ENCODE results near the gene ZNF836. TPM values are rescaled to one million over a fixed set of nuclear protein-coding genes. Genes with fewer than 3 reads are reported as not detected.

ZNF836 gene
- polyA plus RNA-seq, 1 donor from 2014 or later: 24.5 TPM

DNA sequence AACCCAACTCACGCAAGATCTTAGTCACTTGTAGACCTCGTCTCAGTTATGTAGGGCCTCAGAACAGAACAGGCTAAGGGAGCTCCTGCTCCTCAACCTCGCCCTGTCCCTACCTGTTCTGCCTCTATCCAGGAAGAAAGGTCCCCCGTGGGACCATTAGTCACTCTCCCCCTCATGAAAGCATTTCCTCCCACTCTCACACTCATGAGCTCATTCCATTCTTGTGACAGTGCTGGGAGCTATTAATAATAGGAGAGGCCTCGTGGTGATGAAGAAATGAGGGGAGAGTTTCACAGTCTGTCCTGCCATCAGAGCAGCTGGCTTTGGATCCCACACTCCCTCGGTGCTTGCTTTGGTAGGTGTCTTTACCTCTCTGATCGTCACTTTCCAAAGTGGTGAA is 28.6 kb upstream of the ZNF836 start:
- no peaks in the 10 kb centered on the region for H3F3A ChIP-seq (ENCODE audit: insufficient read depth, low read length, poor library complexity, severe bottlenecking)
- H3K27ac ChIP-seq (ENCODE audit: low read length): no peak overlapping the region
- peaks cover 7% of the 10 kb centered on the region for H4K20me1 ChIP-seq (ENCODE audit: insufficient read depth)
- H2AFZ ChIP-seq (ENCODE audit: low read depth, low read length): no peak overlapping the region
- peaks cover 43% of the 10 kb centered on the region for H3K79me2 ChIP-seq (replicated peaks; ENCODE audit: insufficient read depth, low read length)
- H3K27me3 ChIP-seq (ENCODE audit: insufficient read depth, low read depth, low read length): no peaks in the 10 kb centered on the region
- peaks cover 19% of the 10 kb centered on the region for H3K36me3 ChIP-seq (ENCODE audit: insufficient read depth, low read length)
- no peaks in the 10 kb centered on the region for H3K9me2 ChIP-seq (ENCODE audit: insufficient read depth, low read length)
- H3K4me2 ChIP-seq (ENCODE audit: low read length): no peak overlapping the region
- TF ChIP-seq RAD21 (conservative IDR thresholded peaks at IDR 0.05) (no peak), EP300 (conservative IDR thresholded peaks at IDR 0.05; ENCODE audit: poor library complexity, severe bottlenecking) (no peak), POLR2AphosphoS5 (IDR thresholded peaks at IDR 0.05) (no peak), SMC3 (conservative IDR thresholded peaks at IDR 0.05; ENCODE audit: poor library complexity) (no peak), TAF1 (IDR thresholded peaks at IDR 0.05; ENCODE audit: low read depth) (no peak), REST (IDR thresholded peaks at IDR 0.05; ENCODE audit: borderline replicate concordance) (no peak), MXI1 (conservative IDR thresholded peaks at IDR 0.05; ENCODE audit: poor library complexity, severe bottlenecking) (no peak), CTCF (IDR thresholded peaks at IDR 0.05; ENCODE audit: poor library complexity, severe bottlenecking) (no peak), EZH2 (IDR thresholded peaks at IDR 0.05; ENCODE audit: borderline replicate concordance, insufficient read depth, low read length, poor library complexity, severe bottlenecking) (no peak)
- H3K9me3 ChIP-seq (ENCODE audit: low read length): no peaks in the 10 kb centered on the region
- H3K4me3 ChIP-seq (ENCODE audit: low read length): no peak overlapping the region
- H3K9ac ChIP-seq (ENCODE audit: low read length): no peak overlapping the region

DNA sequence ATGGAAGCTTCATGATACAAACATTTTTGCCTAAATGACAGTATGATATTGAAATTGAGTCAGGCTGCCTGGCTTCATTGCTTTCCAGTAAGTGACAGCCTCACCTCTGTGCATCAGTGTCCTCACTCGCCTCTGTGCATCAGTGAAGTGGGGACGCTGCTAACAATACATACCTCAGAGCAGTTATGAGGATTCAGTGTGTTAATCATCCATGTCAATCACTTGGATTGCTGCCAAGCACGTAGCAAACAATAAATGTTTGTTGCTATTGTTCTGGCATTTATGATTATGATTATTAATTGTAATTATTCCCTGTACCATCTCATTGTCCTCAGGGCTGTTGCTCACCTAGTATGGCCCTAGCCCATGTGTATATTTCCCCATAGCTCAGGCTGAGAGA is 27.3 kb upstream of the ZNF836 start:
- no peak overlapping the region for H3K4me2 ChIP-seq (ENCODE audit: low read length)
- no peak overlapping the region for H3K27ac ChIP-seq (ENCODE audit: low read length)
- H3K36me3 ChIP-seq (ENCODE audit: insufficient read depth, low read length): peaks cover 22% of the 10 kb centered on the region
- H4K20me1 ChIP-seq (ENCODE audit: insufficient read depth): peaks cover 7% of the 10 kb centered on the region
- no peaks in the 10 kb centered on the region for H3K9me3 ChIP-seq (ENCODE audit: low read length)
- no peak overlapping the region for H2AFZ ChIP-seq (ENCODE audit: low read depth, low read length)
- no peak overlapping the region for H3K9ac ChIP-seq (ENCODE audit: low read length)
- H3K79me2 ChIP-seq (replicated peaks; ENCODE audit: insufficient read depth, low read length): peaks cover 56% of the 10 kb centered on the region
- no peaks in the 10 kb centered on the region for H3F3A ChIP-seq (ENCODE audit: insufficient read depth, low read length, poor library complexity, severe bottlenecking)
- TF ChIP-seq RAD21 (conservative IDR thresholded peaks at IDR 0.05) (no peak), TAF1 (IDR thresholded peaks at IDR 0.05; ENCODE audit: low read depth) (no peak), EZH2 (IDR thresholded peaks at IDR 0.05; ENCODE audit: borderline replicate concordance, insufficient read depth, low read length, poor library complexity, severe bottlenecking) (no peak), POLR2AphosphoS5 (IDR thresholded peaks at IDR 0.05) (no peak), EP300 (conservative IDR thresholded peaks at IDR 0.05; ENCODE audit: poor library complexity, severe bottlenecking) (no peak), MXI1 (conservative IDR thresholded peaks at IDR 0.05; ENCODE audit: poor library complexity, severe bottlenecking) (no peak), CTCF (IDR thresholded peaks at IDR 0.05; ENCODE audit: poor library complexity, severe bottlenecking) (no peak), SMC3 (conservative IDR thresholded peaks at IDR 0.05; ENCODE audit: poor library complexity) (no peak), REST (IDR thresholded peaks at IDR 0.05; ENCODE audit: borderline replicate concordance) (no peak)
- H3K9me2 ChIP-seq (ENCODE audit: insufficient read depth, low read length): no peaks in the 10 kb centered on the region
- no peaks in the 10 kb centered on the region for H3K27me3 ChIP-seq (ENCODE audit: insufficient read depth, low read depth, low read length)
- H3K4me3 ChIP-seq (ENCODE audit: low read length): no peak overlapping the region
